Gastroesophageal sphincter (tissue), 4 donors: ENCODE results near the gene PPP2R3A. TPM values are rescaled to one million over a fixed set of nuclear protein-coding genes. Genes with fewer than 3 reads are reported as not detected.
"Not testable (repeated sequence)": the region's sequence is repeated elsewhere in the genome, so short reads cannot be mapped to it uniquely, and the experiment has no call there.

Experiments used
- ATAC-seq: fragments of 150-250 bp; one replicate; pipeline ENCODE4 v1.9.1; 2016; ENCODE audit warnings: mild to moderate bottlenecking, moderate library complexity
- H3K27ac ChIP-seq, 4 donors: fragments of 200-600 bp; sonication (generic) in 3 of 4; 1 replicate in 3 of 4; 2 replicates in 1 of 4; pipeline ENCODE4 v1.5.1; 2016 to 2019
- H3K27me3 ChIP-seq: fragments of 200-600 bp; sonication (generic); one replicate; pipeline ENCODE4 v1.5.1; 2019
- H3K36me3 ChIP-seq, 2 donors: fragments of 200-600 bp; sonication (generic); one replicate each; pipeline ENCODE4 v1.5.1; 2019; ENCODE audit warnings: control low read depth in 1 of 2
- H3K4me1 ChIP-seq, 3 donors: fragments of 200-600 bp; sonication (generic); 1 replicate in 2 of 3; 2 replicates in 1 of 3; pipeline ENCODE4 v1.5.1; 2016 to 2019; ENCODE audit warnings: control low read depth in 2 of 3
- H3K4me3 ChIP-seq, 2 donors: fragments of 200-600 bp; sonication (generic); one replicate each; pipeline ENCODE4 v1.5.1; 2019; ENCODE audit warnings: mild to moderate bottlenecking in 1 of 2, moderate library complexity in 1 of 2
- H3K9me3 ChIP-seq, 3 donors: fragments of 200-600 bp; sonication (generic); one replicate each; pipeline ENCODE4 v1.5.1; 2017 to 2019; ENCODE audit warnings: control low read depth in 2 of 3
- CTCF ChIP-seq, 4 experiments: fragments of 200-600 bp in 2 of 4; fragments of 450-650 bp in 2 of 4; sonication (generic) in 1 of 4; IDR thresholded peaks; one replicate each; pipeline ENCODE4 v1.5.1; 2017 to 2019; ENCODE audit warnings: antibody characterized with exemption in 4 of 4, mild to moderate bottlenecking in 2 of 4, moderate library complexity in 2 of 4
- EP300 ChIP-seq: sonication (generic); formaldehyde crosslinking; IDR thresholded peaks from one replicate; pipeline ENCODE4 v1.6.1; 2017; ENCODE audit warnings: antibody characterized with exemption, mild to moderate bottlenecking
- POLR2A ChIP-seq, 2 donors: fragments of 450-650 bp; IDR thresholded peaks; one replicate each; pipeline ENCODE4 v1.6.1; 2017; ENCODE audit warnings: antibody characterized with exemption in 2 of 2, mild to moderate bottlenecking in 2 of 2, moderate library complexity in 1 of 2
- POLR2AphosphoS5 ChIP-seq: sonication (generic); formaldehyde crosslinking; IDR thresholded peaks from one replicate; pipeline ENCODE4 v1.6.1; 2017; ENCODE audit warnings: antibody characterized with exemption
- WGBS, 2 donors: methylation state at CpG; one replicate each; pipeline ENCODE4 v1.1.5; 2018; ENCODE audit warnings: low coverage in 1 of 2; 5-methylcytosine and 5-hydroxymethylcytosine counted together
- total RNA-seq, 4 donors: library from RNA; depleted of rRNA; stranded (reverse); fragments of >200 nt; gene quantifications; one replicate each; pipeline ENCODE4 v1.1.0, GENCODE V29; 2016

The PPP2R3A gene
- total RNA-seq, 4 donors from 2014 or later, result 22.5 to 31.8 (median 27.8) TPM

- Histone ChIP-seq H3K27ac (no peak overlapping the region), H3K4me3 (no peak overlapping the region), H3K27me3 (no peaks in the 10 kb centered on the region), H3K36me3 (no peaks in the 10 kb centered on the region), H3K4me1 (peaks cover 0 to 14% (median 4%) of the 10 kb centered on the region in 3 donors), H3K9me3 (no peaks in the 10 kb centered on the region)
- ATAC-seq, result no peak
- 88 to 90% methylated on average over 1 of the region's 1 CpG for WGBS, 2 donors
- TF ChIP-seq EP300, result no peak
- TF ChIP-seq POLR2A (IDR thresholded peaks at IDR 0.05), result no peak
- TF ChIP-seq CTCF (IDR thresholded peaks at IDR 0.05), result no peak
- no peak for TF ChIP-seq POLR2AphosphoS5
Measured at GRCh38 chr3:135927155-135927554, 38.4 kb upstream of the PPP2R3A start.

GRCh38 chr3:135929670-135930069 is 35.9 kb upstream of the PPP2R3A start:
- Histone ChIP-seq H3K27me3 (no peaks in the 10 kb centered on the region), H3K27ac (peak overlapping the region in 2 of 4 donors; percentile 39 to 43)
- peak; percentile 39 for ATAC-seq

GRCh38 chr3:135930255-135930654 is 35.3 kb upstream of the PPP2R3A start:
- 25 to 29% methylated on average over 1 of the region's 1 CpG for whole genome bisulfite sequencing, 2 donors
- Histone ChIP-seq H3K4me1 (peaks cover 0 to 14% (median 4%) of the 10 kb centered on the region in 3 donors), H3K27me3 (no peaks in the 10 kb centered on the region), H3K36me3 (no peaks in the 10 kb centered on the region), H3K4me3 (no peak overlapping the region), H3K9me3 (no peaks in the 10 kb centered on the region), H3K27ac (peak overlapping the region in 1 of 4 donors; percentile 43)
- TF ChIP-seq POLR2AphosphoS5 (no peak), POLR2A (IDR thresholded peaks at IDR 0.05) (no peak), EP300 (no peak), CTCF (IDR thresholded peaks at IDR 0.05) (no peak)
- ATAC-seq, result no peak

More at GRCh38 chr3:135929670-135930069, 35.9 kb upstream of the PPP2R3A start:
- Histone ChIP-seq H3K4me1 (peaks cover 0 to 14% (median 4%) of the 10 kb centered on the region in 3 donors), H3K4me3 (no peak overlapping the region), H3K36me3 (no peaks in the 10 kb centered on the region), H3K9me3 (no peaks in the 10 kb centered on the region)
- peak; percentile 5 for TF ChIP-seq POLR2AphosphoS5
- TF ChIP-seq EP300, result no peak
- TF ChIP-seq POLR2A (IDR thresholded peaks at IDR 0.05), result no peak
- TF ChIP-seq CTCF (IDR thresholded peaks at IDR 0.05), result peak in 2 of 4 experiments; percentile 15 to 20
- WGBS, 2 donors, result 9 to 27% methylated on average over 1 of the region's 1 CpG

GRCh38 chr3:135935171-135935570 is 30.4 kb upstream of the PPP2R3A start:
- not testable (repeated sequence) for H3K27me3 ChIP-seq, H3K4me3 ChIP-seq, H3K4me1 ChIP-seq, ATAC-seq, H3K27ac ChIP-seq, H3K9me3 ChIP-seq, H3K36me3 ChIP-seq
- 90% methylated on average over 3 to 4 of the region's 5 CpGs for WGBS, 2 donors

- not testable (repeated sequence) for ATAC-seq, H3K9me3 ChIP-seq, H3K27ac ChIP-seq, H3K4me1 ChIP-seq, H3K27me3 ChIP-seq, H3K36me3 ChIP-seq, H3K4me3 ChIP-seq
- WGBS, 2 donors, result 80% methylated on average over 1 of the region's 1 CpG; no CpG with 5 or more reads in 1 of the 2 donors
Measured at GRCh38 chr3:135937766-135938165, 27.8 kb upstream of the PPP2R3A start.

GRCh38 chr3:135944831-135945230 is 20.7 kb upstream of the PPP2R3A start:
- no peak for ATAC-seq
- TF ChIP-seq POLR2AphosphoS5 (no peak), EP300 (no peak), POLR2A (IDR thresholded peaks at IDR 0.05) (no peak), CTCF (IDR thresholded peaks at IDR 0.05) (no peak)
- Histone ChIP-seq H3K27me3 (no peaks in the 10 kb centered on the region), H3K36me3 (no peaks in the 10 kb centered on the region), H3K4me1 (no peaks in the 10 kb centered on the region), H3K4me3 (no peak overlapping the region), H3K9me3 (peaks cover 0 to 11% (median 0%) of the 10 kb centered on the region in 3 donors), H3K27ac (no peak overlapping the region)
- WGBS, 2 donors, result no CpG with 5 or more reads among the region's 2 CpGs
